Stimulated activated CD4-positive, alpha-beta T cell treated with anti-CD3 and anti-CD28 coated beads, Interleukin-15, amount 100 ng/mL, for 1 hour (primary cell): ENCODE results near the gene HSPB7.
A peak's percentile ranks its signal among the peaks of the same experiment; 100 is the strongest.
"Not testable (repeated sequence)": the region's sequence is repeated elsewhere in the genome, so short reads cannot be mapped to it uniquely, and the experiment has no call there.

ENCODE experiments used
- DNase-seq, 2 donors: peaks; one replicate each; pipeline ENCODE4 v3.0.0-alpha.2; 2020; ENCODE audit warnings: low read depth in 1 of 2, low spot score in 1 of 2

Gene HSPB7

DNA sequence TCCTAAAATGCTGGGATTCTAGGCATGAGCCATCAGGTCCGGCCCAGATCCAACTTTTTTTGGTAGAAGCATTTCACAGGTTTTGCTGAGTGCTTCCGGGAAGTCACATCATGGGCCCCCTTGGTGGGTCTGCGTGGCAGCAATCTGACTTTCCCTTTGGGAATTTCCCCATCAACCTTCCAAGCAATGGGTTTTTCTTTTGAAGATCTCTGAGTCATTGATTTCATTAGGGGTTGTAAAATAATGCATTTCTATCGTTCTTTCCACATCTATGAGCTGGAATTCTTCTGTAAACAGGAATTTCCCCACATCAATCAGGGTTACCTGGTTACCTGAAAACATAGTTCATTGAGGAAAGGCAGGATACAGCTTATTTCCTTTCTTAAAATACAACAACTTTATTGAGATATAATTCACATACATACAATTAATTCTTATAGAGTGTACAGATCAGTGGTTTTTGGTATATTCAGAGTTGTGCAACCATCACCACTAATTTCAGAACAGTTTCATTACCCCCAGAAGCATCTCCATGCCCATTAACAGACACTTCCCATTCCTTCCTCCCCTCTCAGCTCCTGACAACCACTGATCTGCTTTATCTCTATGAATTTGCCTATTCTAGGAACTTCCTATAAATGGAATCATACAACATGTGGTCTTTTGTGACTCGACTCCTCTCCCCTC lies 32.1 kb downstream of the HSPB7 start:
- DNase-seq, result no peak

DNA sequence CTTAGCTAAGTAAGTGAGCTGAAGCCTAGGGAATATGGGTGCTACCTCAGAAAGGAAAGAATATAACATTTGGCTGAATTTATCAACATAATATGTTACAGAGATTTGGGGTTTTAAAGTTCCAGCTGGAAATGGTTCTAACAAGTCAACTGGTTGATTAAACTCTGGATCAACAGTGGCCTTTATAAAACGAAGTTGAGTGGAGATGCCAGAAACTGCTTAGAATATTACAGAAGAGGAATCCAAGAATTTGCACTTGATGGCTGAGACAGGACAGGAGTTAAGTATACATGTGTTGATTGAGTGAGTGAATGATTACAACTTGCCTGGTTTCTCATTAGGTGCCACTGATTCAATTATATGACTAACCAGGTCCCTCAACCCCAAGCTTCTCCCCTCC lies 34.6 kb downstream of the HSPB7 start:
- no peak for DNase-seq

DNA sequence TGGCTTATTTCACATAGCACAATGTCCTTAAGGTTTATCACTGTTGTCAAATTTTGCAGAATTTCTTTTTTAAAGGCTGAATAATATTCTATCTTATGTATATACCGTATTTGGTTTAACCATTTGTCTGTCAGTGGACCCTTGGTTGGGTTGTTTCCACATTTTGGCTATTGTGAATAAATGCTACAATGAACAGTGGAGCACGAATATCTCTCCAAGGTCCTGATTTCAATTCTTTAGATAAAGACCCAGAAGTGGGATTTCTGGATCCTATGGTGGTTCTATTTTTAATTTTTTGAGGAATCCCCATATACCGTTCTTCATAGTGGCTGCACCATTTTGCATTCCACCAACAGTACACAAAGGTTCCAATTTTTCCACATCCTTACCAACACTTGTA lies 36.2 kb downstream of the HSPB7 start:
- DNase-seq, result no peak

DNA sequence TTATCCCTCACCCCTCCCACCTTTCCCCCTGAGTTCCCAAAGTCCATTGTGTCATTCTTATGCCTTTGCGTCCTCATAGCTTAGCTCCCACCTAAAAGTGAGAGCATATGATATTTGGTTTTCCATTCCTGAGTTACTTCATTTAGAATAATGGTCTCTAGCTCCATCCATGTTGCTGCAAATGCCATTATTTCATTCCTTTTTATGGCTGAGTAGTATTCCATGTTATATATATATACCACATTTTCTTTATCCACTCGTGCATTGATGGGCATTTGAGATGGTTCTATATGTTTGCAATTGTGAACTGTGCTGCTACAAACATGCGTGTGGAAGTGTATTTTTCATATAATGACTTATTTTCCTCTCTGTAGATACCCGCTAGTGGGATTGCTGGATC lies 39.9 kb downstream of the HSPB7 start:
- DNase-seq, result not testable (repeated sequence)

DNA sequence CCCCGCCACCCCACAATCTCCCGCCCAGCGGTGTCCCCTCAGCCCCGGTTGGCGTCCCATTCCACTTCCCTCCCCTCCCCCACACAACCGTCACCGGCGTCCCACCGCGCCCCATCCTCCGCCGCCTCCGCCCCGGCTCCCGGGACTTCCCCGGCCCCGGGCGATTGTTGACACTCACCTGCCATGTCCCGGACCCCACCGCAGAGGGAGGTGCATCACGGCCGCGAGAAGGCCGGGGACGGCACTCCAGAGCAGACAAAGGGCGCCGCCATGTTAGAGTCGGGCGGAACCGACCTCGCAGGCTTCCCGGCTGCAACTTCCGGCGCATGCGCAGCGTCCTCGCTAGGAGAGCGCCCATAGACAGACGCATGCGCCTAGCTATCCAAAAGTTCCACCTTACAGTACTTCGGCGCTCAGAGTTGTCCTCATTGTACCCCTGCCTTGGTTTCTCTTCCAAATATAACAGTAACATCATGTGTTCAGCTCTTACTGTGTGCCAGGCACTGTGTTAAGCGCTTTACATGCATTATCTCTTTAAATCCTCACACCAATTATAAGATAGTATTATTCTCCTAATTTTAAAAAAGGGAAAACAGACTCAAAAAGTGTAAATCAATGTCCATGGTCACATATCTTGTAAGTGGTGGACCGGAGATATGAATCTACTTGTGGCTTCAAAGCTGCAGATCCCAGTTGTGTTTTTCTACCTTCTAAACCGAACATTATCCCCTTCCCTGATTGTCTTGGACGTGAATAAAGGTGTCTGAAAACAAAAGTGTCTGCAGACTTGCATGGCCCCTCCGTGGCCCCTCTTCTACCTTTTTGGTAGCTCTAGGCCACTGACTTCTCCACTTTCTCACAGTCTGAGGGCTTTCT lies 41.8 kb downstream of the HSPB7 start, which contains the start of gene ZBTB17:
Gene ZBTB17 (minus strand): TSS at position 297 of the 876 bp plus-strand sequence. CDS start 27,606 bp downstream, outside the sequence.
- peak; percentile 90 to 95 for DNase-seq

DNA sequence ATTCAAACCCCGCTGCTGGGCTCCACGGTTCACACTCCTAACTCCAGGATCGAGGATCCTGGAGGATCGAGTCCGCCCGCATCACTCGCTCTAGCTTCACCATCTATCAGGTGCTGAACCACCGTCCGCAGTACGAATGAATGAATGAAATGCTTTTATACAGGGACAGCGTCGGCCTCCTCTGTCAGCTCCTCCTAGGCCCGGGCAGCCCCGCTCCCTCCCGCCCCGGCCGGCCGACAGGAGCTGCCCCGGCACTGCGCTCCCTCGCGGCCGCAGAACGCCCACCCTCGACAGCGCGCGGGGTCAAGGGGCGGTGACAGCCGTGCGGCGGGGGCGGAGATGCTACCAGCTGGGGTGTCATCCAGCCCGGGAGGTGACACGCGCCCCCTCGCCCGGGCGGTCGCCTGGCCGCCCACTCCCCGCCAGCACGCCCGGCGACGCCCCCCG lies 42.5 kb downstream of the HSPB7 start:
- peak; percentile 38 to 70 for DNase-seq

DNA sequence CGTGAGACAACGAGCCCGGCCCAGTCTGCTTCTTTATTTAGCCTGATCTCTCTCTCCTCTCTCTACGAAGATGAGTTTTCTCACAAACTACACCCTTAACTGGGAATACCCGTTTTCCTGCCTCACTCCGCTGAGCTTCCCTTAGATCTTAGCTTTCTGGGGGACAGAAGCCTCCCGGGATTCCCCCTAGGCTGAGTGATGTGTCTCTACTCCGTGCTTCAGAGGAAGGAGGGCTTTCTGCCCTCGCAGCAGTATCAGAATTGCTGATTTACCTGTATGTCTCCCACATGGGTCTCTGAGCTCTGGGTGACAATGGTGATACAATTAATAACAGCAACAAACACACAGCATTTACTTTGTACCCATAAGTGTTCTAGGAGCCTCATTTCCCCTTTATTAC lies 43.0 kb downstream of the HSPB7 start:
- DNase-seq, result no peak

DNA sequence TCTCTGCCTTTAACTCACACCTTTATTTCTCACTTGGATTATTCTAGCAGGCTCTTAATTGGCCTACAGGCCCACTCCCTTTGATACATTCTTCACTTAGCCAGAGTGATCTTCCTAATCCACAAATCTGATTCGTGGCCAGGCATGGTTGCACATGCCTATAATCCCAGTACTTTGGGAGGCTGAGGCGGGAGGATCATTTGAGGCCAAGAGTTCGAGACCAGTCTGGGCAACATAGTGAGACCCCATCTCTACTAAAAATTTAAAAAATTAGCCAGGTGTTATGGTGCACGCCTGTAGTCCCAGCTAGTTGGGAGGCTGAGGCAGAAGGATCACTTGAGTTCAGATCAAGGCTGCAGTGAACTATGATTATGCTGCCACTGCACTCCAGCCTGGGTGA lies 44.1 kb downstream of the HSPB7 start:
- DNase-seq, result no peak

DNA sequence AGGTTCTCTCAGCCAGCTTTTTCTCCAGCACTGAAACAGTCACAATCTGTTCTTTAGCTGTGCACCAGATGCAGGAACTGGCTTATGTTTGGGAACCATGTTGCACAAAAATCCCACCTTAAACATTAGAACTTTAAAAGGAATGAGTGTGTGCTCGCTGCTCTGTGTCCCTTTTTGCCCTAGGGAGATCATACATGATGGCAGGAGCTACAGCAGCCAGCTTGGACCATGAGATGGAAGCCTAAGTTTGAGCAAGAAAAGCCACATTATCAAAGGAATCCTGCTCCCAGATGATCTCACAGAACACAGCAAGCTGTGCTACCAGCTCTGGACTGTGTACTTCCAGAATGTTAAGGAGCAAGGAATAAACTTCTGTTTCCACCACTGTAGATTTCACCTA lies 45.4 kb downstream of the HSPB7 start:
- no peak for DNase-seq

DNA sequence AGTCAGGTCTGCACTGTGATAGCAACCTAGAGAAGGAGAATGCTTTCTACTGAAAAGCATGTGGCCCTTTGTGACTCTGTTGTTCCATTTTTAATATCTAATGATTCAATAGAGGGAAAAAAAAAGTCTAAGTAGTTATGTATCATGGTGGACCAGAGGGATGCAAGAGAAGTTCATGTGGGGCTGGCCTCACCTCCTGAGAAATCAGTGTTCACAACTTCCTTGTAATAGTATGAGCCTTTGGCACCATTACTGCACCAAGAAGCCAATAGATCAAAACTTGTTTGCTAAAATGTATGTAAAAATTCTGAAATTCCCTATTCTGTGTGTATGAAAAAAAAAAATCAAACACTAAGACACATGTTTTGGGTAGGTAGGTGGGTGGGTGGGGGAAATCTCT lies 46.9 kb downstream of the HSPB7 start:
- no peak for DNase-seq

DNA sequence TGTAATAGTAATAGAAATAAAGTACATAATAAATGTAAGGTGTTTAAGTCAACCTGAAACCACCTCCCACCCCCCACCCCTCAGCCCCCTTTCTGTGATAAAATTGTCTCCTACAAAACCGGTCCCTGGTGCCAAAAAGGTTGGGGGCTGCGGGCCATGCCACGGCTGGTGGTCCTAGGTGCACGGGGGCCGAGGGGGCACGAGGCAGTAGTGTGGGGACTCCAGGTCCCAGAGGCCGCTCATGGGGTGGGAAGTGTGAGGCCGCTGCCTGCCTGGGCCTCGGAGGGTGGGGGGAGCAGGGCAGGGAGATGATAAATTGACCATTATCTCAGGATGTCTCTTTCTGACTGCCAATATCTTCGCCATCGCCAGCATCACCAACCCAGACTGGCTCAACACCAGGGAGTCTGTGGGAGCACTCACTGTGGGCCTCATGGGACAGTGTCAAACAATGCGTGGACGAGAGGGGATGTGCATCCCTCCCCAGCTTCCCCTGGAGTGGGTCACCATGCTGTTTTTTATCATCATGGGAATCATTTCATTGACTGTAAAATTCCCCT lies 48.4 kb downstream of the HSPB7 start:
- DNase-seq, result no peak

DNA sequence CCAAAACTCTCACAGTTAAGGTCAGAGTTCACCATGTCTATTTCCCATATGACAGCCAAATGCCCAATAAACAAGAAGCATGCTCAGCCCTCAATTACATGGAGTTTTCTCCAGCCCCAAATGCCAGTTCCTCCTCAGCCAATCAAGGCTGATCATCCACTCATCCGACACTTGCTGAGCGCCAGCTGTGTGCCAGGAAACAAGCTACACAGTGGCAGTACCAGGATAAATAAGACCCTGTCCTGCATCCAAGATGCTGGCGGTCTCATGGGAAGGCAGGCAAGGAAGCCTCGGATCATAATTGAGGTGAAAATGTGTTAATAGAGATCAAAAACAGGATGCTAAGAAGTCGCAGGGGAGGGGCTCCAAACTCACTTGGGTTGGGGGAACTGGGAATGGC lies 49.7 kb downstream of the HSPB7 start:
- DNase-seq, result no peak

DNA sequence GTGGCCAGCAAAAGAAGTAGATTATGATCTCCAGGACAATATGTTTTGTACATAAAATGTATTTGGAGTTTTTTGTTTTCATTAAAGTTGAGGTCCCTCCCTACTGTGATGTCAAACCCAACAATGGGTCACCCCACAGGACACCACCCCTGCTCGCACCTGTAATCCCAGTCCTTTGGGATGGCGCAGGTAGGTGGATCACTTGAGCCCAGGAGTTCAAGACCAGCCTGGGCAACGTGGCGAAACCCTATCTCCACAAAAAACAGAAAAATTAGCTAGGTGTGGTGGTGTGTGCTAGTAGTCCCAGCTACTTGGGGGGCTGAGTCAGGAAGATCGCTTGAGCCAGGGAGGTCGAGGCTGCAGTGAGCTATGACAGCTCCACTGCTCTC lies 50.9 kb downstream of the HSPB7 start:
- no peak for DNase-seq

DNA sequence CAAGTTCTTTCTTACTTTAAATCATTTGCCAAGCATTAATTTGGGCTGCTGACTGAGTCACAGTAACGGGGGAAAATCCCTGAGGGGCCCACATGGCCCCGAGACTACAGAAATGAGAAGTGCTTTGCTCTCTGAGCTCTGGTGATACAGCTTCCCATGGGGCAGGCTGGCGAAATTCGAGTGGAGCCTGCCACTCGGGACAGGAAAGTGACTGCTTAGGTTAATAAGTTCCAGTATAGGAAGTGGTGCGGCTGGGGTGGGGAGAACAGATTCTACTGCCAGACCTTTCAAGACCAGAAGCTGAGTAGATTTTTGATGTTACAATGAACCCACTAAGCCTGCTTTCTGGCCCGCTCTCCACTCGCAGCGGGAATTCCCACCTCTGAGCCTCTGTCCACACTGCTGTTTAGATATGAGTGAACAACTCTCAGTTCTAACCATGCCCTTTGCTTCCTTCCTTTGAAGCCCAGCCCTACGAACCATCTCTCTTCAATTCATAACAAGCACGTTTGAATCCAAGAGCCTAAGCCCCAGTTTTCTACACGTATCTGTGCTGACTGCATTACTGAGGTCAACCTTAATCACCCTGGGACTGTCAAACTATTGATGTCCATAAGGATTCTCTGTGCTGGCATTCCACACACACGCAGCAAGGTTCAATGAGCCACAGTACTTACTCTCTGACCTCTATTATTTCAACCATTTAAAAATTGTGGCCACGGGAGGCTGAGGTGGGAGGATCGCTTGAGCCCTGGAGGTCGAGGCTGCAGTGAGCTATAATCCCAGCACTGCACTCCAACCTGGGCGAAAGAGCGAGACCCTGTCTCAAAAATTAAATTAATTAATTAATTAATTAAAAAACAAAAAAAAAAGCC lies 51.5 kb downstream of the HSPB7 start:
- peak in 1 of 2 donors; percentile 63 for DNase-seq

DNA sequence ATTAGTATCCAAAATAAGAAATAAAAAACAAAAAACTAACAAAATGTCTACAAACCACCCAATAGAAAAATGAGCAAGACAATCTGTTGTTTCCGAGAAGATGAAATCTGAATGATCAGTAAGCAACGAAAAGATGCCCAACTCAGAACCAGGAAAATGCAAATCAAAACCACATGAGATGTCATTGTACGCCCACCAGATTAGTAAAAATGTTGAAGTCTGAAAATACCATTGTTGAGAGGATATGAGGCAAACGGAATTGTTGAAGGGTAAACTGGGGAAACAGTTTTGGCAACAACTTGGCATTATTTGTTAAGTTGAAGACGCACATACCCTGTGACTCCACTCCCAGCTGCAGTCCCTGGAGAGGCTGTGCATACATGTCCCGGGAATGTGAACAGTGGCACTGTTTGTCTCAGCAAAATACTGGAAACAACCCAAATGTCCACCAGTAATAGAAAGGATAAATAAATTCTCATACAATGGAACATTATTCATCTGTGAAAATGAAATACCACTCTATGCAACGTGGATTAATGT lies 52.5 kb downstream of the HSPB7 start:
- DNase-seq, result no peak
